Measurements from ENCODE around the gene RALB.

DNA sequence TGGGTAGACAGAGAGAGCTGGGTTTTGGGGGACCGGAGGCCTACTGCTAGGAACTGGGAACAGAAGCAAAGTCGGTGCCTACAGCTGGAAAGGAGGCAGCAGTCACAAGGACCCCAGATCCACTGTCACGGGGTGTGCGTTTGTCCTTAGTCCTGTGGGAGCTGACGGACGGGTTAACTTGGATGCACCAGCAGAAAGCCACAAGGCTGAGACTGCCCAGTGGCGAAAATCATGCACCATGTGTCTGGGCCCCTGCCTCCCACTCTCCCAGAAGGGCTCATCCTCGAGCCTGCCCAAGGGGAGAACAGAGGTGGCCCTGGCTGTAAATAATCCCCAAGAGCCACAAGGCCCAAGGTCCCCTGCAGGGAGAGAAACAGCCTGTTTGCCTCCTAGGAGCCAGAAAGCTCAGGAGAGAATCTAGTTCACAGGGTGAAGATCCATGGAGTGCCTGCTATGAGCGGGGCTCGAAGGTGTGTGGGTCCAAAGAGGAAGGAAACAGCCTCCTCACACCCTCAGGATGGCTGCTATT is 11.7 kb upstream of the RALB start:
- TF ChIP-seq, protein P1, sequence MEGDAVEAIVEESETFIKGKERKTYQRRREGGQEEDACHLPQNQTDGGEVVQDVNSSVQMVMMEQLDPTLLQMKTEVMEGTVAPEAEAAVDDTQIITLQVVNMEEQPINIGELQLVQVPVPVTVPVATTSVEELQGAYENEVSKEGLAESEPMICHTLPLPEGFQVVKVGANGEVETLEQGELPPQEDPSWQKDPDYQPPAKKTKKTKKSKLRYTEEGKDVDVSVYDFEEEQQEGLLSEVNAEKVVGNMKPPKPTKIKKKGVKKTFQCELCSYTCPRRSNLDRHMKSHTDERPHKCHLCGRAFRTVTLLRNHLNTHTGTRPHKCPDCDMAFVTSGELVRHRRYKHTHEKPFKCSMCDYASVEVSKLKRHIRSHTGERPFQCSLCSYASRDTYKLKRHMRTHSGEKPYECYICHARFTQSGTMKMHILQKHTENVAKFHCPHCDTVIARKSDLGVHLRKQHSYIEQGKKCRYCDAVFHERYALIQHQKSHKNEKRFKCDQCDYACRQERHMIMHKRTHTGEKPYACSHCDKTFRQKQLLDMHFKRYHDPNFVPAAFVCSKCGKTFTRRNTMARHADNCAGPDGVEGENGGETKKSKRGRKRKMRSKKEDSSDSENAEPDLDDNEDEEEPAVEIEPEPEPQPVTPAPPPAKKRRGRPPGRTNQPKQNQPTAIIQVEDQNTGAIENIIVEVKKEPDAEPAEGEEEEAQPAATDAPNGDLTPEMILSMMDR (IDR thresholded peaks at IDR 0.05; ENCODE audit: low read length): no peak
- TF ChIP-seq EZH2 (optimal IDR thresholded peaks at IDR 0.05; ENCODE audit: low read depth, low read length): no peak
